Caco-2 (cell line): ENCODE results near the gene SRGAP3. TPM values are rescaled to one million over a fixed set of nuclear protein-coding genes. Genes with fewer than 3 reads are reported as not detected.

Source experiments
- BruUV-seq: library from RNA; stranded (reverse); fragments of 400-500 nt; replicated peaks from 2 replicates; lab custom pipeline; 2021; lab: Mats Ljungman, UMichigan
- CTCF ChIA-PET: fragments of 300-600 bp; sonication (Branson Sonifier 250); formaldehyde crosslinking; loops from one replicate; lab custom pipeline; 2022; ENCODE audit warnings: antibody characterized with exemption; lab: Charles Lee
- POLR2A ChIA-PET: fragments of 300-600 bp; sonication (Branson Sonifier 250); formaldehyde crosslinking; loops from one replicate; lab custom pipeline; 2022; ENCODE audit warnings: antibody characterized with exemption; lab: Charles Lee
- DNase-seq, 2 experiments: peaks; one replicate each; pipeline versions ENCODE4 v3.0.0 to v3.0.0-alpha.2; 2020 to 2022
- H3K27me3 ChIP-seq: replicated peaks from 2 replicates; pipeline ENCODE4 v1.6.0; 2011; ENCODE audit warnings: low read length; ENCODE audit not compliant: control insufficient read depth, insufficient read depth
- H3K36me3 ChIP-seq: 2 replicates; pipeline ENCODE4 v1.5.1; 2011; ENCODE audit warnings: low read length; ENCODE audit not compliant: control insufficient read depth, insufficient read depth
- H3K4me1 ChIP-seq: fragments of 250-450 bp; sonication (Bioruptor Pico); 2 replicates; pipeline ENCODE4 v1.5.1; 2020; ENCODE audit warnings: mild to moderate bottlenecking
- H3K4me3 ChIP-seq: 2 replicates; pipeline ENCODE4 v1.5.1; 2011; ENCODE audit warnings: low read depth, mild to moderate bottlenecking, control low read depth, low read length
- H3K9me3 ChIP-seq: fragments of 250-450 bp; sonication (Bioruptor Pico); 2 replicates; pipeline ENCODE4 v1.5.1; 2020; ENCODE audit warnings: mild to moderate bottlenecking, moderate library complexity
- H3K27ac Mint-ChIP-seq: one replicate; pipeline ENCODE4 v1.8.0; 2022; ENCODE audit warnings: mixed read lengths; ENCODE audit not compliant: unreplicated experiment
- H3K27me3 Mint-ChIP-seq: one replicate; pipeline ENCODE4 v1.8.0; 2022; ENCODE audit warnings: mixed read lengths; ENCODE audit not compliant: insufficient read depth, unreplicated experiment
- H3K36me3 Mint-ChIP-seq: one replicate; pipeline ENCODE4 v1.8.0; 2022; ENCODE audit warnings: mild to moderate bottlenecking, mixed read lengths; ENCODE audit not compliant: insufficient read depth, unreplicated experiment
- H3K4me1 Mint-ChIP-seq: one replicate; pipeline ENCODE4 v1.8.0; 2022; ENCODE audit warnings: low read depth, mixed read lengths; ENCODE audit not compliant: unreplicated experiment
- H3K4me3 Mint-ChIP-seq: one replicate; pipeline ENCODE4 v1.8.0; 2022; ENCODE audit warnings: mild to moderate bottlenecking, moderate library complexity, mixed read lengths; ENCODE audit not compliant: unreplicated experiment
- H3K9me3 Mint-ChIP-seq: one replicate; pipeline ENCODE4 v1.8.0; 2022; ENCODE audit warnings: mixed read lengths; ENCODE audit not compliant: unreplicated experiment
- CTCF ChIP-seq, 2 experiments: fragments of 200-600 bp in 1 of 2; IDR thresholded peaks; 1 replicate in 1 of 2; 2 replicates in 1 of 2; pipeline versions ENCODE4 v1.5.1 to v1.8.0; 2011 to 2022; ENCODE audit warnings: antibody characterized with exemption in 1 of 2, control low read depth in 1 of 2, inconsistent platforms in 1 of 2, low read depth in 1 of 2, low read length in 1 of 2, mild to moderate bottlenecking in 1 of 2, moderate library complexity in 1 of 2; ENCODE audit not compliant: insufficient read depth in 1 of 2, severe bottlenecking in 1 of 2, unreplicated experiment in 1 of 2
- intact Hi-C: fragments of 100-400 bp; cut with micrococcal nuclease; formaldehyde crosslinking; loops from one replicate; pipeline ENCODE4 v1.10.0; 2022; ENCODE audit not compliant: unreplicated experiment
- total RNA-seq: library from RNA; stranded (reverse); gene quantifications from 2 replicates; pipeline ENCODE4 v1.2.3, GENCODE V29; 2022

The SRGAP3 gene
- total RNA-seq, 1 experiment from 2014 or later = 1.3 TPM

GRCh38 chr3:9104121-9104520 lies 145.3 kb downstream of the SRGAP3 start:
- no peak overlapping the region for H3K4me3 Mint-ChIP-seq
- Histone ChIP-seq H3K4me3 (no peak overlapping the region), H3K4me1 (no peaks in the 10 kb centered on the region), H3K36me3 (no peaks in the 10 kb centered on the region), H3K27me3 (no peaks in the 10 kb centered on the region), H3K9me3 (no peaks in the 10 kb centered on the region)
- no peaks in the 10 kb centered on the region for H3K9me3 Mint-ChIP-seq
- TF ChIP-seq CTCF (IDR thresholded peaks at IDR 0.05; ENCODE audit: insufficient read depth in 1 of 2, low read depth in 1 of 2, low read length in 1 of 2, severe bottlenecking in 1 of 2, unreplicated experiment in 1 of 2) = no peak
- peaks cover 3% of the 10 kb centered on the region for H3K27me3 Mint-ChIP-seq
- ChIA-PET POLR2A (no interaction called here), CTCF (no interaction called here)
- DNase-seq = no peak
- BruUV-seq = no TSS peak
- no peaks in the 10 kb centered on the region for H3K36me3 Mint-ChIP-seq
- intact Hi-C loops = no loop called here
- no peaks in the 10 kb centered on the region for H3K4me1 Mint-ChIP-seq
- no peak overlapping the region for H3K27ac Mint-ChIP-seq

GRCh38 chr3:9102240-9102981 lies 147.0 kb downstream of the SRGAP3 start:
- Histone ChIP-seq H3K36me3 (no peaks in the 10 kb centered on the region), H3K27me3 (no peaks in the 10 kb centered on the region), H3K9me3 (no peaks in the 10 kb centered on the region), H3K4me3 (no peak overlapping the region), H3K4me1 (no peaks in the 10 kb centered on the region)
- POLR2A ChIA-PET = no interaction called here
- no peak for TF ChIP-seq CTCF (IDR thresholded peaks at IDR 0.05; ENCODE audit: insufficient read depth in 1 of 2, low read depth in 1 of 2, low read length in 1 of 2, severe bottlenecking in 1 of 2, unreplicated experiment in 1 of 2)
- DNase-seq = no peak
- H3K36me3 Mint-ChIP-seq = no peaks in the 10 kb centered on the region
- no peaks in the 10 kb centered on the region for H3K27me3 Mint-ChIP-seq
- H3K27ac Mint-ChIP-seq = no peak overlapping the region
- H3K4me3 Mint-ChIP-seq = no peak overlapping the region
- BruUV-seq = no TSS peak
- CTCF ChIA-PET = no interaction called here
- H3K9me3 Mint-ChIP-seq = no peaks in the 10 kb centered on the region
- no peaks in the 10 kb centered on the region for H3K4me1 Mint-ChIP-seq
- intact Hi-C loops = no loop called here

GRCh38 chr3:9101286-9101685 lies 148.2 kb downstream of the SRGAP3 start:
- Mint-ChIP-seq H3K4me3 (no peak overlapping the region), H3K27me3 (no peaks in the 10 kb centered on the region), H3K4me1 (no peaks in the 10 kb centered on the region), H3K9me3 (no peaks in the 10 kb centered on the region), H3K27ac (no peak overlapping the region), H3K36me3 (no peaks in the 10 kb centered on the region)
- no peak overlapping the region for H3K4me3 ChIP-seq
- POLR2A ChIA-PET = no interaction called here
- no peaks in the 10 kb centered on the region for H3K9me3 ChIP-seq
- no peaks in the 10 kb centered on the region for H3K36me3 ChIP-seq
- CTCF ChIA-PET = no interaction called here
- no peak for DNase-seq
- no peak for TF ChIP-seq CTCF (IDR thresholded peaks at IDR 0.05; ENCODE audit: insufficient read depth in 1 of 2, low read depth in 1 of 2, low read length in 1 of 2, severe bottlenecking in 1 of 2, unreplicated experiment in 1 of 2)
- no peaks in the 10 kb centered on the region for H3K27me3 ChIP-seq
- intact Hi-C loops = no loop called here
- BruUV-seq = no TSS peak
- H3K4me1 ChIP-seq = no peaks in the 10 kb centered on the region
